NCI-H1105 treated with DMSO at 0.1 percent for 48 hours (cell line): ENCODE data around the gene ZFYVE21.
"Not testable (repeated sequence)": the region's sequence is repeated elsewhere in the genome, so short reads cannot be mapped to it uniquely, and the experiment has no call there.

Source experiments
- DNase-seq: peaks from one replicate; lab custom pipeline; 2025; lab: John Stamatoyannopoulos, UW

ZFYVE21 gene

DNA sequence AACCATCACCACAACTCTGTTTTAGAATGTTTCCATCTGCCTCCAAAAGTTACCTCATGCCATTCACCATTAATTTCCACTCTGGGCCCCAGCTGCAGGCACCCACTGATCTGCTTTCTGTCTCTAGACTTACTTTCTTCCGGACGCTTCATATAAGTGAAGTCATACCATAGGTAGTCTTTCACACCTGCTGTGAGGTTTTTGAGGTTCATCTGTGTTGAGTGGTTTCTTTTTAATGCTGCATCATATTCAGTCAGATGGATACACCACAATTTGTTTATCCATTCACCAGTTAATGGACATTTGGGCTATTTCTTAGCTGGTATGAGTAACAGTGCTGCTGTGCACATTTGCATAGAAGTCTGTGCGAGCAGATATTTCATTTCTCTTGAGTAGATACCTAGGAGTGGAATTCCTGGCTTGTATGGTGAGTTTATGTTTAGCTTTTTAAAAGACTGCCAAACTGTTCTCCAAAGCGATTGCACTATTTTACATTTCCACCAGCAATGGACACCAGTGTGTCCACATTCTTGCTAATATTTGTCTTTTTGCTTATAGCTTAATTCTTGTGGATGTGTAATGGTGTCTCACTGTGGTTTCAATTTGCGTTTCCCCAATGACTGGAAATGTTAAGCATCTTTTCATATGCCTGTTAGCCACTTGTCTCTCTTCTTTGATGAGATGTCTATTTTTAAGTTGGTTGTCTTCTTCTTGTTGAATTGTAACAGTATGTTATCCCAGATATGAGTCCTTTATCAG is 48.3 kb downstream of the ZFYVE21 start:
- DNase-seq, result no peak

DNA sequence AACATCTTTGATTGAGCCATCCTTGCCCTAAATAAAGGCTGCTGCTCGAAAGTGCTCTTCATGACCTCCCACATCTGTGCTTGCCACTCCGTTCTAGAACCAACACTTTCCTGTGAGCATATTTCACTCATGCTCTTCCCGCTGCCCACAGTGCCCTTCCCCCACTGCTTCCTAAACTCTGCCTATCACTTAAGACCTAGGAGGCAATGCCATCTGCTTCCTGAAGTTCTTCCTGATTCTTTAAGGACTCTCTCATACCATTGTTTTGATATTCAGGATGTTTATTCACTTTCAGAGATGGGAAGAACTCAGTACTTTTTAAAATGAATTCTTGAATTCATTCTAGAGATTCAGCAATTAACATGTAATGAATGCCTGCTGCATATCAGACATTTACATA is 49.9 kb downstream of the ZFYVE21 start:
- no peak for DNase-seq

DNA sequence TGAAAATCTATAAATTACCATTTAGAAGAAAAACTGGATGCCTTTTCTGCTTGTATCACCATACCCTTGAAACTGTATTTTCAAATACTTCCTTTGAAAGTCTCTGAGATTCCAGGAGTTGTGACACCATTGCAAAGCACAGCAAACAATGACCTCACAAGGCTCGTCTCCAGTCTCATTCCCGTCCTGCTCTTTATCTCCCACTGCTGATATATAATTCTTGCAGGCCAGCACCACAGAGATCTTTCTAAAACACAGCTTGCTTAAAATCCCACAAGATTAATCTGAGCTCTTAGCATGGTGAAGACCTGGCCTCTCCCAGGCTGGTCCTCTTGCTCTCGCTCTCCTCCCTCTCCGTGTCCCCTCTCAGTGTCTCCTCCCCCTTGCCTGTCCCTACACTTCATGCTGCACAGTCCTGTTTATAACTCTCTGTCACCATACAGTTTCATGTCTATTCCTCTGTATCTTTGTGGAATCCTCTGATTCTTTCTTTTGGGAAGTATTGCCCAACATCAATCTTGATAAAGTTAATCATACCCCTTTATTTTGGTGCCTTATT is 51.8 kb downstream of the ZFYVE21 start:
- DNase-seq, result no peak

DNA sequence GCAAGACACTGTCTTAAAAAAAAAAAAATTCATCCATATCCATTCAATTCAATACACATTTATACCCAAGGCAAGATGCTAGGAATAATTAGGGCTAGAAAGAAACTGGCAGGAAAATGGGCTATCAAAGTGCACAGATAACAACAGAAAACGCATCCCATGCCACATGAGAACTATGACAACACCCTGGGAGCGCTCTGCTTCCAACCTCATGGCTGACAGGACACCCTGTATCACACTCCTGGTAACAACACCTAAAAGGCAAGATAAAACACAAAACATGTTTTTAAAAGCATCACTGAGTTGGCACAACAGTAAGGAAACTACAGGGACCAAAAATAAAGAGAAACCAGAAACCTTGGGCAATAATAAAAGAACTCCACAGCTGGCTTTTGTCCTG is 54.9 kb downstream of the ZFYVE21 start:
- no peak for DNase-seq

DNA sequence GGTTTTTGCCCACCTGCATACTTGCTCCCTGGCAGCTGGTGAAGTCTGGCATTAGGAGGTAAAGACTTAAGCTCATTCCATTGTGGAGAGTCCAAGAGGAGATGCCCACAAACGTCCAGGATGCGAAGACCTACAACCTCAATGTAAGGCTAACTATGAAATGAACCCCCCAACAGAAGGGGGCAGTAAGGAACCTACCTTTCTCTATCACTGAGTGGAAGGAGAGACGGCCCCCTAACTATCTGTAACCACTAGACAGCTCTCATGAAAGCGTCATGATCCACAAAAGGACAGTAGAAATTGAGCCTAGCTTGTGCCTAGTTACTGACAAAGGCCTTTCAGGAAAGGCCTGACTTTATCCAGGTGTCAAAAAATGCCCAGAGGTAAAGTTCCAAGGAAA is 55.3 kb downstream of the ZFYVE21 start:
- DNase-seq, result no peak

DNA sequence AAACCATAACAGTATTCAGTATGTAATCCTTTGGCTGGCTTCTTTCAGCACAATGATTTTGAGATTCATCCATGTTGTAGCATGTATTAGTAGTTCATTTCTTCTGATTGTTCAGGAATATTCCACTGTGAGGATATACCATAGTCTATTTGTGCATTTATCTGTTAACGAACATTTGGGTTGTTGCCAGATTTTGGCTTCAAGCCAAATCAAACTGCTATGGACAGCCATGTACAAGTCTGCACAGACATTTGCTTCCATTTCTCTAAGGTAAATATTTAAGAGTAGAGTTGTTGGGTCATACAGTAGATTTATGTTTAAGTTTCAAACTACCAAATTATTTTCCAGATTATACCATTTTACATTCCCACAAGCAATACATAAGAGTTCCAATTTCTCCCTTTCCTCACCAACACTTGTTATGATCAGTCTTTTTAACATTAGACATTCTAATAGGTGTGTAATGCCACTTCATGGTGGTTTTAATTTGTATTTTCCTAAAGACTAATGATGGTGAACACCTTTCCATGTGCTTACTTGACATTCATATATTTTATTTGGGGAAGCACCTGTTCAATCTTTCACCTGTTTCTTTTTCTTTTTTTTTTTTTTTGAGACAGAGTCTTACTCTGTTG is 56.6 kb downstream of the ZFYVE21 start:
- no peak for DNase-seq

DNA sequence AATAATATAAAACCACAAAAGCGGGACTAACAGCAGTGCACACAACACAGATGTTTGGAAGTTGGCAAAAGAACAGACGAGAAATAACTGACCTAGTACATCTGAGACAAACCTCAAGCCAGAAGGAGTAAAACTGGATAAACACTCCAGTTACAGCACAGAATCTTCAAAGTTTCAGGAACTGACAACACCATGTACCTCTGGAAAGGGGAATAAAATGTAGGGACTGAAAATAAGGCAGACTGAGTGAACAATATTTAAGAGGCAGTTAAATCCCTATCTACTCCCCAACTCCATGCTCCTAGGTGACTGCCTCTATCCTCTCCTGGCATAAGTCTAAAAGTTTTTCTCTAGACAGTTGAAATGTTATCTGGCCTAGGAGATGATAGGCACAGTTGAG is 57.9 kb downstream of the ZFYVE21 start:
- no peak for DNase-seq

DNA sequence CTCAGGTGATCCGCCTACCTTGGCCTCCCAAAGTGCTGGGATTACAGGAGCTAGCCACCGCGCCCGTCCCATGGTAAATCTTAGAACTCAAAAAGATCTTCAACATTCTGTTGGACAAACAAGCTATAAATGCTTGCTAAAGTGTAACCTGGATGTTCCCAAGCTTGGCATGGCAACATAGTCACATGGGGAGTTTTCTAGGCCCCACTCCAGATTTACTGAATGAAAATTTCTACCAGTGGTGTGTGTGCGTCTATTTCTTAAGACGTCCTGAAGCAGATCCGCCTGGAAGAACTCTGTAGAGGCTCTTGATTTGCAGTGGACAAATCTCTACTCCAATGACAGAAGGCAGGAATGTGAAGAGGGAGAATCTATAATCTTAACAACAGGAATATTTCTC is 59.9 kb downstream of the ZFYVE21 start:
- no peak for DNase-seq

DNA sequence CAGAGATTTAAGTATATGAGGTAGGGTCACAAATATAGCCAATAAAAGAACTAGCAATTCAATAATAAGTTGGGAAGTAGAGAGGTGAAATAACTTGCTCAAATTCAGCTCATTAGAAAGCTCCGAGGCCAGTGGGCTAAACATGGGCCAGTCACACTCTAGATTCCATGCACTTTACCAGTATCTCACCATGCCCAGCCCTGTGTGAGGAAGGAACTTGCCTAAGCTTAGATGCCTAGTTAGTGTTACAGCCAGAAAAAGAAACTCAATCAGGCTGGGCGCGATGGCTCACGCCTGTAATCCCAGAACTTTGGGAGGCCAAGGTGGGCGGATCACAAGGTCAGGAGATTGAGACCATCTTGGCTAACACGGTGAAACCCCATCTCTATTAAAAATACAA is 60.7 kb downstream of the ZFYVE21 start:
- not testable (repeated sequence) for DNase-seq

DNA sequence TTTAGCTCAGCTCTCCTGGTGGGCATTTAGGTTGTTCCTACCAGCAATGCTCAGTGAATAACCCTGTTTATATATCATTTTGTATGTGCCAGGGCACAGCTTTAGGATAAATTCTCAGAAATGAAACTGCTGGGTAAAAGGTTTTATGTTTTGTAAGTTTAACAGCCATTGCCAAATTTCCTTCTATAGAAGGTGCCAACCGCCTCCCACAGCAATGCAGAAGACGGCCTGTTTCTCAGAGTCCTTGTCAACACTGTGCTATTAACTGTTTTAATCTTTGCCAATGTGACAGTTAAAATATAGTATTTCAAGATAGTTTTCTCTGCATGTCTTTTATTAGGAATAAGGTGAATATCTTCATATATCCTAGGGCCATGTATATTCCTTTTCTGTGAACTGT is 66.8 kb downstream of the ZFYVE21 start:
- DNase-seq, result no peak
